ENCODE results near the gene RNASEH2A.

The RNASEH2A gene

DNA sequence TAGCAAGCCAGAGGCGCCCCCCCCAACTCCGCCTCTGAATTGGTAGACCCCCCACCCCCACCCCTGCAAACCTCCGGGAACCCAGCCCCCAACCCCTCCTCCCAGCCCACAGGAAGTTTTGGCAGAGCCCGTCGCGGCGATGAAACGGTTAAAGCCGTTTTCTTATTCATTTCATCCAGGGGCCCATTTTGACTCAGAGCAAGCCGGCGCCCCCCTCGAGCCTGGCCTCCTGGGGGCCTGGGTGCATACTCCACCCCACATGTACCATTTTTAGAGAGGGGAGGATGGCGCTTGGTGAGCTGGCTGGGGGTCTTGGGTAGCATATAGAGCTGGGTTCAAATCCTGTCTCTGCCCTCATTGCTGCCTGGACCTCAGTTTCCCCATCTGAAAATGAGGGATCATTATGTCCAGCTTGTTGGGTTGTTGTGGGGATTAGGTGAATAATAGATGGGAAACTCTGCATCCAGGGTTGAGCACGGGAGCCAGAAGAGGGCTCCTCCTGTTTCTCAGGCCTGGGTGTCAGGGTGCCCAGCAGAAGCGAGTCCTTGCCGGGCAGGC is 23.0 kb upstream of the RNASEH2A start:
- no peak for DNase-seq (ENCODE audit: low spot score)

GRCh38 chr19:12783849-12784393 is 22.5 kb upstream of the RNASEH2A start:
- no peak for DNase-seq (ENCODE audit: low spot score)

DNA sequence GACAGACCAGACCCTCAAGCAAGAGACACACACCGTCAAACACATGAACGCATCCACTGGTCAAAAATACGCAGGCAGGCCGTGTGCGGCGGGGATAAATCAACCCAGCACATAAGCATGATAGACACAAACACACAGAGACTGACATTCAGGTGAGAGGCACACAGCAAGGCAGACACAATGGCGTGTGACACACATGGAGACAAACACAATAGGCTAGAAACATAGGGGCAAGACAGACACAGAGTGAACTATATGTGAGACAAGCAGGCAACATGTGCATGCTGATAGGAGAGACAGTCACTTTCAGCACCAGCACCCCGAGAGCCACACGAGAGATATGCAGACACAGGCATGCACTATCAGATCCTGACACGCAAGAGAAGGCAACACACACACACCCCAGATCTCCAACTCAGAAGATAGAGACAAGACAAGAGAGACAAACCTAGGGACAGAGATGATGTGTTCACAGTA is 22.0 kb upstream of the RNASEH2A start:
- no peak for DNase-seq (ENCODE audit: low spot score)

DNA sequence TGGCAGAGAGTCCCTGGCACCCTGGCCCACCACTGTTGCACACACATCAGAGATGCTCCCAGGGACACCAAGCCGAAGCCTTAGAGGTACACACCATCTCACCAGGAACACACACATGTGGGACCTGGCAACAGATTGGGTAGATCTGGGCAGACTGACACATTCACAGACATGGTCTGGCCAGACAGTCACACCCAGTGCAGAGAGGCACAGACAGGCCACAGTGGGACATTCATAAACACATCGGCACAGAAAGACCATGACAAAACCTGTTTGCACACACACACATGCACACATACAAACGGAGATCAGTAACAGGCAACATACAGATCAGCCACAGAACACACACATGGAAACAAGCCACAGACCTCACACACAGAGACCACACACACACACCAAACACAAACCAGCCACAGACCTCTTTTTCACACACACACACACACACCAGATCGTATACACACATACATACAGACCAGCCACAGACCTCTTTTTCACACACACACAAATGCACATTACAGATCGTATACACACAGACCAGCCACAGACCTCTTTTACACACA is 21.4 kb upstream of the RNASEH2A start:
- no peak for DNase-seq (ENCODE audit: low spot score)

GRCh38 chr19:12785431-12786031 is 20.9 kb upstream of the RNASEH2A start:
- no peak for DNase-seq (ENCODE audit: low spot score)

DNA sequence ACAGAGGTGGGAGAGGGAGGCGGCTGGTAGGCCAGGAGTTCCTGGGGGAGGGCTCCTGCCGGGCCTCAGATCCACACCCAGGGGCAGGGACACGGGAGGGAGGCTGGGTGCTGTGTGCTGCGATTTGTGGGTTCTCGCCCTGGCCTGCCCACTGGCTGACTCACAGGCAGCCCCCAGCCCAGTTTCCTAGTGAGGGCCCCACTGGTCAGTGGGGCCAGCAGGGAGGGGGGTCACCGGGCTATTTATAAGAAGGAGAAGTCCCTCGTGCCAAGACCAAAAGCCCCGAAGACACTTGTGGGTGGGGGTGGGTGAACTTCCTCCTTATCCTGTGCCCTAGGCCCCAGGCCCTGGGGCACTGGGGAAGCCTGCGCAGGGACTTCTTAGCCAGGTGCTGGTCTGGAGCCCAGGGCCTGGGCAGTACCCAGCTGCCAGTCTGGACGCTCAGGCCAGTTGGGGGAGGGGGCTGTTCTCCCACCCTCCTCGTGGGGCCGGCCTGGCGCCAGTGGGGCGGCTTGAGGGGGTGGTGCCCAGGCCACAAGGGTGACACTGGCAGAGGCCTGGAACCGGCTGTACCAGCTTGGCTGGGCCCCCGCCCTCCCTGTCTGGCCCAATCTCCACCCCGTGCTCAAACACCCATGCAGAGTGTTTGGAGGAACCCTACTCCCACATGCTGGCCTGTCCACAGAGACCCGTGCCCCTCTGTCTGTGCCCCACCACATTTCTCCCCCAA is 20.1 kb upstream of the RNASEH2A start:
- DNase-seq (ENCODE audit: low spot score), result no peak

DNA sequence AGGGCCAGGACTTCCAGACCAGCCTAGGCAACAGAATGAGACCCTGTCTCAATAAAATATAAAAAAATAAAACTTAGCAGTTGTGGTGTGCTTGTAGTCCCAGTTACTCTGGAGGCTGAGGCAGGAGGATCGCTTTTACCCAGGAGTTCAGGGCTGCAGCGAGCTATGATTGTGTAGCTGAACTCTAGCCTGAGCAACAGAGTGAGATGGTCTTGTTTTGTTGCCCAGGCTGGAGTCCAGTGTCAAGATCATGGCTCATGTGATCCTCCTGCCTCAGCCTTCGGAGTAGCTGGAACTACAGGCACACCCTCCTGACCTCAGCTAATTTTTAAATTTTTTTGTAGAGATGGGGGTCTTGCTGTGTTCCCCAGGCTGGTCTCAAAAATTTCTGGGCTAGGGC is 19.4 kb upstream of the RNASEH2A start:
- no peak for DNase-seq (ENCODE audit: low spot score)

DNA sequence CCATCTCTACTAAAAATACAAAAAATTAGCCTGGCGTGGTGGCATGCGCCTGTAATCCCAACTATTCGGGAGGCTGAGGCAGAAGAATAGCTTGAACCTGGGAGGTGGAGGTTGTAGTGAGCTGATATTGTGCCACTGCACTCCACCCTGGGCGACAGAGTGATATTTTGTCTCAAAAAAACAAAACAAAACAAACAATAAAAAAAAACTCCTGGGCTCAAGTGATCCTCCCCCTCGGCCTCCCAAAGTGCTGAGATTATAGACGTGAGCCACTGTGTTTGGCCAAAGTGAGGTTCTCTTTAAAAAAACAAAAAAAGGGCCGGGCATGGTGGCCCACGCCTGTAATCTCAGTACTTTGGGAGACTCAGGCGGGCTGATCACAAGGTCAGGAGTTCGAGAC is 18.9 kb upstream of the RNASEH2A start:
- DNase-seq (ENCODE audit: low spot score), result no peak

DNA sequence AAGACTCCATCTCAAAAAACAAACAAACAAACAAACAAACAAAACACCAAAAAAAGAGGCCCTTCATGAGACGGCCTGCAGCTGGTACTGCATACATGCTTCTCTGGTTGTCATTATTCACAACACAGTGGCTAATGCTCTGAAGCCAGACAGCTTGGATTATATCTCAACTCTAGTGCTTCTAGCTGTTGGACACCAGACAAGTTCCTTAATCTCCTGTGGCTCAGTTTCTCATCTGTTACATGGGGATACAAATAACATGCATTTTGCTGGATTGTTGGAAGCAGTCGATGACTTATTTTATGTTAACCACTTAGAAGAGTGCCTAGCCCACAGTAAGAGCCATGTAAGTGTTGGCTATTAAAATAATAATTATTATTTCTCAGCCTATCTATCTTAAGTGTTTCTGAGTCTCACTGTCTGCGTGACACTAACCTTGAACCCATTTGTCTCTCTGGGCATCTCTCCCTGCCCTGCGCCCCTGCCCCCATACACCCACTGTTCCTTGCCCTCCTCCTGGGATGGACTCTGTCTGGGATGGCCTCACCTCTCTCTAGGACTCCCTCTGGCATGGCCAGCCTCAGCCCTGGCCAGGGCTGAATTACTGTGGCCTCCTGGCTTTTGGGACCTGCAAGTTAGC is 18.2 kb upstream of the RNASEH2A start:
- DNase-seq (ENCODE audit: low spot score), result no peak

DNA sequence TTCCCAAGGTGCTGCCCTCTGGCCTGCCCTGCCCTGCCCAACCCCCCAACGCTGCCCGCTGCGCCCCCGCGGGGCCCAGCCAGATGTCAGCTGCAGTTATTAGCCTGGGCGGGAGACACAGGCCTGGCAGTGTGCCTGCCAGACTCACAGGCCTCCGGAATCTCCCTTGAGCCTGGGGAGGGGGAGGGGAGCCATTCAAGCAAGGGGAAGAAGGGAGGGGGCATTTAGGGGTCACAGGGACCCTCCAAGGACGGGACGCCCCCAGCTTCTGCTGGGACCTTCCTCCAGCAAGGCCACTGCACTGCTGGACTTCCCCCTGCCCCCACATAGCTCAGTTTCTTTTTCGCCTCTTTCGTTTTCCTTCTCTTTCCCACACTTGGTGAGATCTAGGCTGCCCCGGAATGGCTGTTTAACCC is 17.7 kb upstream of the RNASEH2A start:
- DNase-seq (ENCODE audit: low spot score), result peak; percentile 64

- peak; percentile 46 for DNase-seq (ENCODE audit: low spot score)
These were observed 17.1 kb upstream of the RNASEH2A start for GRCh38 chr19:12789098-12789903.

DNA sequence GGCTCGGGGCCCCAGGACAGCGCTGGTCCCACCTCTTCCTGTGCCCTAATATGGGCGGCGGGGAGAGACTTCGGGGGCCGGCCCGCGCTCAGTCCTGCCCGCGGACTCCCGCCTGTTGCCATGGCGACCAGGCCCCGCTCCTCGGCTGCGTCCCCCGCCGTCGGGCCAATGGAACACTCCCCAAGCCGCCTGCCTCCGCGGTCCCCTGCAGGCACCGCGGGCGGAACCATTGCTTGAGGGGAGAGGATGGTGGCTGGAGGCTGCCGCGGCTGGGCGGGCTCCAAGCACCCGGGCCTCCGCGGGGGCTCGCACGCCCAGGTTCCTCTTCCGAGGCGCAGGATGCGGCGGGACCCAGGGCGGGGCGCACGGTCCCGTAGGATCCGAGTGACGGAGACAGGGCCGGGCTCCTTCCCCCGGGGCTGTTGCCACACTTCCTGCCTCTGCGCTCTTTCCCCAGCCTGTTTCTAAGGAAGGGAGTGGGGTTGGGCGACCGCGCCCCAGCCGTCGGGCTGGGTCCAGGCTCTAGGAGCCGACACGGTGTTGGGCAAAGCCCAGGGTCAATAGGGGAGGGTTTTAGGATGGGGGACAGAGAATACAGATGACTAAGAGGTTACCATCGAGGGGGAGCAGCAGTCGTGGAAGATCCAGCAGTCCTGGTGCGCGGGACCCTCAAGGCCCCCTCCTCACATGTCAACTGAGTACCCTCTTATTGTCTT is 16.3 kb upstream of the RNASEH2A start:
- peak; percentile 89 for DNase-seq (ENCODE audit: low spot score)

DNA sequence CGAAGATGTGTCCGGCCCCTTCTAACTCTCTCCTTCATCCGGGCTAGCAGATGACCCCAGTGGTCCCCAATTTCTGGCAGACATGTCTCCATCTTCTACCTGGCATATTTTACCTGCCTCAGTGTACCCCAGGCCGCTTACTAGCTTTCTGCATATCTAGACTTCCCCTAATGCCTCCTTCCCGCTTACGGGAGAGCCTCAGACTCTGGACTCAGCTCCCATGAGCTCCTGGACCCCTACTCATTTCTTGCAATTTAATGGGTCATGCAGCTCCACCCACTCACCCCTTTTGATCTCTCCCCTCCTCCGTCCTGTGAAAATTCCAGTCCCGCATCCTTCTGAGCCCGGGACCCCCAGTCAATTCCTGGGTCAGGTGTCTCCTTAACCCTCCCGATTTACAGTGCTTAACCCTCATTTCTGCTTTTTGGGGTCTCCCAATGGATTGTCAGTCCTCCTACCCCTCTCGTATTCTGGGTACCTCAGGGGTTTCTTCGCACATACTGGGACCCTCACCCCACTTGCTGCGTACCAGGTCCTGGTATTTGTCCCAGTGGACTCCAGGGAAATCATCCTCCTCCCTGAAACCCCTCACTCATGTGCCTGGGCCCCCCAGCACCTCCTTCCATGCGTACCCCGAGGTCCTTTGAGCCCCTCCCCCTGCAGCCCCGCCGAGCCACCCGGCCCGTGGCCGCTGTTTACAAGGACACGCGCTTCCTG is 15.6 kb upstream of the RNASEH2A start:
- DNase-seq (ENCODE audit: low spot score), result no peak

GRCh38 chr19:12791345-12792050 is 14.9 kb upstream of the RNASEH2A start, which contains the start of gene JUNB:
Gene JUNB, plus strand, starts transcription at chr19:12791486. Its CDS starts 286 bp downstream, at chr19:12791772.
- peak; percentile 91 for DNase-seq (ENCODE audit: low spot score)

DNA sequence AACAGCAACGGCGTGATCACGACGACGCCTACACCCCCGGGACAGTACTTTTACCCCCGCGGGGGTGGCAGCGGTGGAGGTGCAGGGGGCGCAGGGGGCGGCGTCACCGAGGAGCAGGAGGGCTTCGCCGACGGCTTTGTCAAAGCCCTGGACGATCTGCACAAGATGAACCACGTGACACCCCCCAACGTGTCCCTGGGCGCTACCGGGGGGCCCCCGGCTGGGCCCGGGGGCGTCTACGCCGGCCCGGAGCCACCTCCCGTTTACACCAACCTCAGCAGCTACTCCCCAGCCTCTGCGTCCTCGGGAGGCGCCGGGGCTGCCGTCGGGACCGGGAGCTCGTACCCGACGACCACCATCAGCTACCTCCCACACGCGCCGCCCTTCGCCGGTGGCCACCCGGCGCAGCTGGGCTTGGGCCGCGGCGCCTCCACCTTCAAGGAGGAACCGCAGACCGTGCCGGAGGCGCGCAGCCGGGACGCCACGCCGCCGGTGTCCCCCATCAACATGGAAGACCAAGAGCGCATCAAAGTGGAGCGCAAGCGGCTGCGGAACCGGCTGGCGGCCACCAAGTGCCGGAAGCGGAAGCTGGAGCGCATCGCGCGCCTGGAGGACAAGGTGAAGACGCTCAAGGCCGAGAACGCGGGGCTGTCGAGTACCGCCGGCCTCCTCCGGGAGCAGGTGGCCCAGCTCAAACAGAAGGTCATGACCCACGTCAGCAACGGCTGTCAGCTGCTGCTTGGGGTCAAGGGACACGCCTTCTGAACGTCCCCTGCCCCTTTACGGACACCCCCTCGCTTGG is 14.1 kb upstream of the RNASEH2A start:
- no peak for DNase-seq (ENCODE audit: low spot score)

- no peak for DNase-seq (ENCODE audit: low spot score)
These were observed 13.5 kb upstream of the RNASEH2A start for GRCh38 chr19:12792853-12793289.

DNA sequence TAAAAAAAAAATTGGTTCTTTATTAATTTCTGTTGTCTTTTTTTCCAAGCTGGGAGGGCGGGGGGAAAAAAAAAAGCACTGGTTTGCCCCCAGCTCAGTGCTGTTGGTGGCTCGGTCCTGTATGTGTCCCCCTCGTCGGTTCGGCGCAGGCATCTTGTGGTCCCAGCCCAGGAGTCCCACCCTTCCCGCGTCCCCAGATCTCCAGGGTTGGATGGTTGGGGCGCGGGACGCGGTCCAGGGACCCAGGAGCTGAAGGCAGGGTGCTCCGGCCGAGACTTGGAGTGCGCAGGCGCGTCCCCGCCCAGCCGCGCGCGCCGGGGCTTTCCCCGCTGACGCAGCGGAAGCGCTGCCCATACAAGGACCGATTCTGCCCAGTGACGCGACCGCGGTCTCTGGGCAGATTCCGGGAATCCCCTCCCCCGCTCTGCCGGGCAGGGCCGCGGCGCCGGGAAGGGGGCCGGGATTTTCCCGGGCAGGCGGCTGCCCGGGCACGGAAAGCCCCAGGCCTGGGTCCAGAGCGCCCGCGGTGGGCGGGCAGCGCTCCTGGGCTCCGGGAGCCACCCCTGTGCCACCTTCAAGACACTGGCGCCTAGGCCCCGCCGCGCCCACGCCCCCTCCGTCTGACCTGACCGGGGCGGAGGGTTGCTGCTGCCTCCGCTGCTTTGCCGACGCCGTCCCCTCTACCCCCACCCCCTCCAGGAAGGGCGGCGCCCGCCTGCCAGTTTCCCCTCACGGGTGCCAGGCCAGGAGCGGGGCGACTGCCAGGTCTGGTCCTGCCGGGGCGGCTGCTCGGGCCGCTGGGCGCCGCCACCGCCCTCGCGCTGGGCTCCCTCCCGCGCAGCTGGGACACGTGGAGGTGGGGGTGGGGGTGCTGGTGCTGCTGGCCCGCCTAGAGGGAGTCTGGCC is 12.8 kb upstream of the RNASEH2A start:
- peak; percentile 96 for DNase-seq (ENCODE audit: low spot score)

Measured in HuH-7 (cell line).